Endothelial cell of umbilical vein (primary cell): ENCODE results near the gene CYP46A1. TPM values are rescaled to one million over a fixed set of nuclear protein-coding genes. Genes with fewer than 3 reads are reported as not detected.

Experiments used
- BruUV-seq: library from RNA; stranded (reverse); fragments of 400-500 nt; replicated peaks from 2 replicates; lab custom pipeline; 2021; lab: Mats Ljungman, UMichigan
- CTCF ChIA-PET: fragments of 300-600, 350-600 bp; sonication (Branson Sonifier 250); formaldehyde crosslinking; loops from one replicate; lab custom pipeline; 2021; ENCODE audit warnings: antibody characterized with exemption, inconsistent platforms; lab: Charles Lee
- POLR2A ChIA-PET: fragments of 300-600, 350-600 bp; sonication (Branson Sonifier 250); formaldehyde crosslinking; loops from one replicate; lab custom pipeline; 2021; ENCODE audit warnings: antibody characterized with exemption, inconsistent platforms; lab: Charles Lee
- DNase-seq: peaks from one replicate; pipeline ENCODE4 v3.0.0-alpha.2; 2011; ENCODE audit warnings: low read depth, low spot score
- FAIRE-seq: peaks from 2 replicates; lab custom pipeline; 2011; peaks lifted over from hg19 to GRCh38; lab: Jason Lieb, UNC
- H2AFZ ChIP-seq: 2 replicates; pipeline ENCODE4 v1.6.0; 2012; ENCODE audit warnings: low read depth, low read length, control low read depth, inconsistent platforms
- H3K27ac ChIP-seq: 2 replicates; pipeline ENCODE4 v1.5.1; 2011; ENCODE audit warnings: low read depth, mild to moderate bottlenecking, control low read depth, low read length, moderate library complexity; ENCODE audit not compliant: insufficient read depth
- H3K27me3 ChIP-seq, 2 experiments: 2 replicates each; pipeline versions ENCODE4 v1.6.0 to v1.6.1; 2011; ENCODE audit warnings: low read length in 2 of 2, mixed read lengths in 1 of 2; ENCODE audit not compliant: control insufficient read depth in 2 of 2, insufficient read depth in 2 of 2
- H3K36me3 ChIP-seq, 2 experiments: 2 replicates in 1 of 2; 3 replicates in 1 of 2; pipeline ENCODE4 v1.5.1; 2011; ENCODE audit warnings: low read length in 2 of 2, mild to moderate bottlenecking in 1 of 2, moderate library complexity in 1 of 2; ENCODE audit not compliant: control insufficient read depth in 2 of 2, insufficient read depth in 2 of 2; ENCODE audit errors: extremely low read depth in 1 of 2
- H3K4me1 ChIP-seq: 3 replicates; pipeline ENCODE4 v1.5.1; 2011; ENCODE audit warnings: mild to moderate bottlenecking, low read length; ENCODE audit not compliant: control insufficient read depth, insufficient read depth; ENCODE audit errors: extremely low read depth
- H3K4me2 ChIP-seq: 2 replicates; pipeline ENCODE4 v1.6.1; 2011; ENCODE audit warnings: low read length, control low read depth, mixed read lengths; ENCODE audit not compliant: insufficient read depth
- H3K4me3 ChIP-seq, 3 experiments: fragments of 200-600 bp in 1 of 3; sonication (generic), shearing (Covaris generic) in 1 of 3; replicated peaks in 1 of 3; 2 replicates each; pipeline ENCODE4 v1.5.1; 2011 to 2016; ENCODE audit warnings: control low read depth in 3 of 3, low read length in 3 of 3, mild to moderate bottlenecking in 2 of 3, inconsistent platforms in 1 of 3, low read depth in 1 of 3, moderate library complexity in 1 of 3; ENCODE audit not compliant: insufficient read depth in 1 of 3
- H3K79me2 ChIP-seq: 2 replicates; pipeline ENCODE4 v1.6.0; 2012; ENCODE audit warnings: low read length, inconsistent platforms; ENCODE audit not compliant: control insufficient read depth, insufficient read depth
- H3K9ac ChIP-seq: replicated peaks from 2 replicates; pipeline ENCODE3; 2011; ENCODE audit warnings: low read length, control low read depth; ENCODE audit not compliant: insufficient read depth; ENCODE audit errors: extremely low read depth
- H3K9me1 ChIP-seq: replicated peaks from 3 replicates; pipeline ENCODE4 v1.6.0; 2011; ENCODE audit warnings: mild to moderate bottlenecking, low read length; ENCODE audit not compliant: control insufficient read depth, insufficient read depth; ENCODE audit errors: extremely low read depth
- H3K9me3 ChIP-seq: replicated peaks from 2 replicates; pipeline ENCODE4 v1.5.1; 2012; ENCODE audit warnings: low read length, inconsistent platforms; ENCODE audit not compliant: control insufficient read depth, insufficient read depth
- H4K20me1 ChIP-seq: replicated peaks from 2 replicates; pipeline ENCODE3; 2011; ENCODE audit warnings: mild to moderate bottlenecking, low read length; ENCODE audit not compliant: control insufficient read depth, insufficient read depth; ENCODE audit errors: extremely low read depth
- EZH2 ChIP-seq: IDR thresholded peaks from 2 replicates; pipeline ENCODE4 v1.6.1; 2012; ENCODE audit warnings: borderline replicate concordance, low read depth, mild to moderate bottlenecking, moderate library complexity, low read length, inconsistent platforms; ENCODE audit not compliant: severe bottlenecking
- FOS ChIP-seq: IDR thresholded peaks from 2 replicates; pipeline ENCODE4 v1.6.1; 2011; ENCODE audit warnings: mild to moderate bottlenecking, low read length, moderate library complexity, borderline replicate concordance; ENCODE audit not compliant: insufficient read depth
- GATA2 ChIP-seq: IDR thresholded peaks from 2 replicates; pipeline ENCODE4 v1.7.0; 2011; ENCODE audit warnings: low read depth, mild to moderate bottlenecking, moderate library complexity, mixed read lengths, low read length; ENCODE audit not compliant: insufficient read length, insufficient read depth
- JUN ChIP-seq: IDR thresholded peaks from 2 replicates; pipeline ENCODE4 v1.6.1; 2011; ENCODE audit warnings: borderline replicate concordance, low read depth; ENCODE audit not compliant: insufficient read length, insufficient read depth
- MYC ChIP-seq: IDR thresholded peaks from one replicate; pipeline ENCODE4 v1.6.1; 2011; ENCODE audit warnings: mild to moderate bottlenecking, low read depth, low read length
- POLR2A ChIP-seq: IDR thresholded peaks from 2 replicates; pipeline ENCODE4 v1.6.1; 2012; ENCODE audit warnings: low read depth, mild to moderate bottlenecking, control low read depth, low read length
- POLR2AphosphoS5 ChIP-seq: IDR thresholded peaks from 2 replicates; pipeline ENCODE4 v1.6.1; 2012; ENCODE audit warnings: low read depth, mild to moderate bottlenecking, control low read depth, low read length, moderate library complexity; ENCODE audit not compliant: insufficient read depth
- dilution Hi-C: fragments of 300-500 bp; cut with MboI; formaldehyde crosslinking; loops from one replicate; pipeline ENCODE4 v1.15.0; 2019; ENCODE audit warnings: low sequenced_read_pairs; ENCODE audit not compliant: extremely low pct_ligation_motif_present
- intact Hi-C: fragments of 100-400 bp; cut with micrococcal nuclease; formaldehyde crosslinking; loops from one replicate; pipeline ENCODE4 v1.10.0; 2022
- polyA plus RNA-seq, 4 experiments: library from polyadenylated mRNA; depleted of rRNA in 3 of 4; stranded (reverse) in 3 of 4; unstranded in 1 of 4; fragments of >200 nt; gene quantifications; 2 replicates each; pipeline versions ENCODE4 v1.2.1 to v1.2.3, GENCODE V29; 2011 to 2012; ENCODE audit warnings: missing spikeins in 1 of 4
- total RNA-seq: library from RNA; stranded (reverse); gene quantifications from 2 replicates; pipeline ENCODE4 v1.2.3, GENCODE V29; 2021
- TF ChIP-seq, protein P1 (sequence below), 2 donors: IDR thresholded peaks; 1 replicate in 1 of 2; 2 replicates in 1 of 2; pipeline ENCODE4 v1.5.1; 2011; ENCODE audit warnings: low read length in 2 of 2, mild to moderate bottlenecking in 2 of 2, moderate library complexity in 2 of 2, control low read depth in 1 of 2, inconsistent platforms in 1 of 2, low read depth in 1 of 2; ENCODE audit not compliant: insufficient read depth in 1 of 2; ENCODE audit errors: extremely low read depth in 1 of 2
- TF ChIP-seq, protein P2 (sequence below): IDR thresholded peaks from 2 replicates; pipeline ENCODE4 v1.6.1; 2011; ENCODE audit not compliant: insufficient read depth, insufficient read length

The CYP46A1 gene
- total and polyA plus RNA-seq, 2 donors (not counting 3 experiments of a cell fraction or from before 2014, with no cell fraction given), result 0.03 to 0.24 TPM

DNA sequence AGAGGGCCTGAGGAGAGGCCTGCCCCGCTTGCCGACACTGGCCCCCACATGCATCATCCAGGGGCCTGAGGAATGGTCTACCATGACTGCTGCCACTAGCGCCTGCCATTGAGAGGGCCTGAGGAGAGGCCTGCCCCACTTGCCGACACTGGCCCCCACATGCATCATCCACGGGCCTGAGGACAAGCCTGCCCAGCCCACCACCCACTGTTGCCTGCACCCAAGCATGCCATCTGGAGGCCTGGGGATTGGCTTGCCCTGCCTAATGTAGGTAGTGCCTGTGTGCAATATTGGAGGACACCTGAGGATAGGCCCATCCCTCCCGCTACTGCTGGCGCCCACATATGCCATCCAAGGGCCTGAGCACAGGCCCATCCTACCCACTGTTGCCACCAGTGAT is 24.4 kb downstream of the CYP46A1 start:
- Histone ChIP-seq H2AFZ (no peak overlapping the region), H3K36me3 (no peaks in the 10 kb centered on the region), H3K4me3 (no peak overlapping the region), H3K9me1 (no peaks in the 10 kb centered on the region), H3K9ac (no peak overlapping the region), H3K4me1 (no peaks in the 10 kb centered on the region), H3K79me2 (no peaks in the 10 kb centered on the region), H4K20me1 (no peaks in the 10 kb centered on the region), H3K4me2 (no peak overlapping the region), H3K9me3 (no peaks in the 10 kb centered on the region), H3K27ac (no peak overlapping the region), H3K27me3 (peaks cover 7 to 29% of the 10 kb centered on the region in 2 experiments)
- intact Hi-C loops, result no loop called here
- ChIA-PET CTCF (no interaction called here), POLR2A (no interaction called here)
- no TSS peak for BruUV-seq
- DNase-seq, result no peak
- no peak for FAIRE-seq
- dilution Hi-C loops, result no loop called here
- TF ChIP-seq POLR2A, result no peak
- TF ChIP-seq FOS, result no peak
- TF ChIP-seq MYC, result no peak
- no peak for TF ChIP-seq POLR2AphosphoS5
- TF ChIP-seq, protein P1, sequence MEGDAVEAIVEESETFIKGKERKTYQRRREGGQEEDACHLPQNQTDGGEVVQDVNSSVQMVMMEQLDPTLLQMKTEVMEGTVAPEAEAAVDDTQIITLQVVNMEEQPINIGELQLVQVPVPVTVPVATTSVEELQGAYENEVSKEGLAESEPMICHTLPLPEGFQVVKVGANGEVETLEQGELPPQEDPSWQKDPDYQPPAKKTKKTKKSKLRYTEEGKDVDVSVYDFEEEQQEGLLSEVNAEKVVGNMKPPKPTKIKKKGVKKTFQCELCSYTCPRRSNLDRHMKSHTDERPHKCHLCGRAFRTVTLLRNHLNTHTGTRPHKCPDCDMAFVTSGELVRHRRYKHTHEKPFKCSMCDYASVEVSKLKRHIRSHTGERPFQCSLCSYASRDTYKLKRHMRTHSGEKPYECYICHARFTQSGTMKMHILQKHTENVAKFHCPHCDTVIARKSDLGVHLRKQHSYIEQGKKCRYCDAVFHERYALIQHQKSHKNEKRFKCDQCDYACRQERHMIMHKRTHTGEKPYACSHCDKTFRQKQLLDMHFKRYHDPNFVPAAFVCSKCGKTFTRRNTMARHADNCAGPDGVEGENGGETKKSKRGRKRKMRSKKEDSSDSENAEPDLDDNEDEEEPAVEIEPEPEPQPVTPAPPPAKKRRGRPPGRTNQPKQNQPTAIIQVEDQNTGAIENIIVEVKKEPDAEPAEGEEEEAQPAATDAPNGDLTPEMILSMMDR (IDR thresholded peaks at IDR 0.05; ENCODE audit: extremely low read depth in 1 of 2, insufficient read depth in 1 of 2, low read depth in 1 of 2, low read length in 2 of 2), result no peak
- no peak for TF ChIP-seq GATA2
- no peak for TF ChIP-seq EZH2
- TF ChIP-seq JUN, result no peak
- TF ChIP-seq, protein P2, sequence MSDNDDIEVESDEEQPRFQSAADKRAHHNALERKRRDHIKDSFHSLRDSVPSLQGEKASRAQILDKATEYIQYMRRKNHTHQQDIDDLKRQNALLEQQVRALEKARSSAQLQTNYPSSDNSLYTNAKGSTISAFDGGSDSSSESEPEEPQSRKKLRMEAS, result no peak
